ENCODE data around the gene GRIFIN. TPM values are rescaled to one million over a fixed set of nuclear protein-coding genes. Genes with fewer than 3 reads are reported as not detected.
"Not testable (repeated sequence)": the region's sequence is repeated elsewhere in the genome, so short reads cannot be mapped to it uniquely, and the experiment has no call there.

Gene GRIFIN
- total RNA-seq, 2 experiments from 2014 or later: not detected

DNA sequence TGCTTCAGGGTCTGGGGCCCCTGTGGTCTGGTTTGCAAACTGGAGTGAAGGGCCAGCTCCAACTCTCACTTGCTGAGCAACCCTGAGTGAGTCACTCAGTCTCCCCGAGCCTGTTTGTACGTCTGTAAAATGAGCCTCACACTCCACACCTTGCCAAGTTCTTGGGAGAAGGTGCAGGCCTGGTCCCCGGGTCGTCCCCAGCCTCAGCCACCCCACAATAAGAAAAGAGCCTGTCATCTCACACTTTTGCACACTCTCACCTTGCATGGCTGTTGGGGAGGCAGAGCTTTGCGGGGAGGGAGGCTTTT lies 5.2 kb downstream of the GRIFIN start:
- intact Hi-C loops (cut with micrococcal nuclease): no loop called here
- H3K27me3 Mint-ChIP-seq: peaks cover 4% of the 10 kb centered on the region
- DNase-seq: no peak
- H3K4me3 Mint-ChIP-seq: no peak overlapping the region
- ChIA-PET POLR2A (interaction anchor here (0.6 to 0.9 kb wide), 2 partner anchors 38 to 100 kb away, joined by 3 to 5 read pairs; no protein-coding TSS in a partner anchor), CTCF (interaction anchor here (1.1 to 6.1 kb wide), 3 partner anchors 8 to 65 kb away, joined by 4 to 146 read pairs (median 4); no protein-coding TSS in a partner anchor)
- TF ChIP-seq, protein P1, sequence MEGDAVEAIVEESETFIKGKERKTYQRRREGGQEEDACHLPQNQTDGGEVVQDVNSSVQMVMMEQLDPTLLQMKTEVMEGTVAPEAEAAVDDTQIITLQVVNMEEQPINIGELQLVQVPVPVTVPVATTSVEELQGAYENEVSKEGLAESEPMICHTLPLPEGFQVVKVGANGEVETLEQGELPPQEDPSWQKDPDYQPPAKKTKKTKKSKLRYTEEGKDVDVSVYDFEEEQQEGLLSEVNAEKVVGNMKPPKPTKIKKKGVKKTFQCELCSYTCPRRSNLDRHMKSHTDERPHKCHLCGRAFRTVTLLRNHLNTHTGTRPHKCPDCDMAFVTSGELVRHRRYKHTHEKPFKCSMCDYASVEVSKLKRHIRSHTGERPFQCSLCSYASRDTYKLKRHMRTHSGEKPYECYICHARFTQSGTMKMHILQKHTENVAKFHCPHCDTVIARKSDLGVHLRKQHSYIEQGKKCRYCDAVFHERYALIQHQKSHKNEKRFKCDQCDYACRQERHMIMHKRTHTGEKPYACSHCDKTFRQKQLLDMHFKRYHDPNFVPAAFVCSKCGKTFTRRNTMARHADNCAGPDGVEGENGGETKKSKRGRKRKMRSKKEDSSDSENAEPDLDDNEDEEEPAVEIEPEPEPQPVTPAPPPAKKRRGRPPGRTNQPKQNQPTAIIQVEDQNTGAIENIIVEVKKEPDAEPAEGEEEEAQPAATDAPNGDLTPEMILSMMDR (IDR thresholded peaks at IDR 0.05): no peak
- H3K4me1 Mint-ChIP-seq (ENCODE audit: low read depth): peaks cover 2% of the 10 kb centered on the region
- no peaks in the 10 kb centered on the region for H3K9me3 Mint-ChIP-seq
- H3K27ac Mint-ChIP-seq: no peak overlapping the region
- no peaks in the 10 kb centered on the region for H3K36me3 Mint-ChIP-seq (ENCODE audit: low read depth)
- ATAC-seq: no peak

DNA sequence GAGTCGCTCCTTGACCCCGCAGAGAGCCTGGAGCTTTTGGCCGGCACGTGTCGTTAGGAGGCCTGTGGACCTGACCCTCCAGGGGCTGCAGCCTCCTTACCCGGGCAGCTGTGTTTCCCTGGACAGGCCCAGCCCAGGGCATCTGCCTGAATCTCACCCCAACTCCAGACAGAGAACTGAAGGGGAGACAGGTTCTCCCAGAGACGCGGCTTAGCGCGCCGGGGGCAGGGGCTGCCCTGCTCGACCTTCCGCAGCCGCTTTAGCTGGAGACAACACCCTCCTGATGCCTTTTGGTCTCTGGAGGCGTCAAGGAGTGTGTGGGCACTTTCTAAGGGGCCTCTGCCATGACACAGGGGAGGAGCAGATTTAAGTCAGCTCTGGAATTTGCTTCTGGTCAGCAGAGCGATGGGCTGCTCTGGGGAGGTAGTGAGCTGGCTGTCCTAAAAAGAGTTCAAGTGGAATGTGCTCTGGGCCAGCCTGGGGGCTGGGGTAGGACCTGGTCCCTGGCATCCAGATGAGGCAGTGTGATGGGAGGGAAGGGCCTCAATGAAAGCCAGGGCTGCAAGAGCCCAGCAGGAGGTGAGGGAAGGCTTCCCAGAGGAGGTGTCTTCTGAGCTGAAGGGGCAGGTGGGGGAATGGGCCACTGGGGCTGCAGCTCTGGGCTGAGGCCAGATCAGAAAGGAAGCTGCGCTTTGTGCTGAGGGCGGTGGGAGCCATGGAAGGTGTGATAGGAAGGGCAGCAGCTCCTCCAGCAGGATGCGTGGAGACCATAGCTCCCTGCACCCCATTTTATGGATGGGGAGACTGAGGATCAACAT lies 5.8 kb downstream of the GRIFIN start:
- H3K27ac Mint-ChIP-seq: no peak overlapping the region
- no peaks in the 10 kb centered on the region for H3K36me3 Mint-ChIP-seq (ENCODE audit: low read depth)
- ATAC-seq: no peak
- TF ChIP-seq, protein P1 (IDR thresholded peaks at IDR 0.05): no peak
- peaks cover 2% of the 10 kb centered on the region for H3K4me1 Mint-ChIP-seq (ENCODE audit: low read depth)
- POLR2A ChIA-PET: interaction anchor here (0.6 to 0.7 kb wide), 2 partner anchors 70 to 100 kb away, joined by 5 read pairs; no protein-coding TSS in a partner anchor
- CTCF ChIA-PET: interaction anchor here (0.6 to 6.1 kb wide), 9 partner anchors 8 to 288 kb away, joined by 3 to 146 read pairs (median 4); no protein-coding TSS in a partner anchor
- H3K9me3 Mint-ChIP-seq: no peaks in the 10 kb centered on the region
- peaks cover 4% of the 10 kb centered on the region for H3K27me3 Mint-ChIP-seq
- no peak for DNase-seq
- intact Hi-C loops (cut with micrococcal nuclease): no loop called here
- no peak overlapping the region for H3K4me3 Mint-ChIP-seq

DNA sequence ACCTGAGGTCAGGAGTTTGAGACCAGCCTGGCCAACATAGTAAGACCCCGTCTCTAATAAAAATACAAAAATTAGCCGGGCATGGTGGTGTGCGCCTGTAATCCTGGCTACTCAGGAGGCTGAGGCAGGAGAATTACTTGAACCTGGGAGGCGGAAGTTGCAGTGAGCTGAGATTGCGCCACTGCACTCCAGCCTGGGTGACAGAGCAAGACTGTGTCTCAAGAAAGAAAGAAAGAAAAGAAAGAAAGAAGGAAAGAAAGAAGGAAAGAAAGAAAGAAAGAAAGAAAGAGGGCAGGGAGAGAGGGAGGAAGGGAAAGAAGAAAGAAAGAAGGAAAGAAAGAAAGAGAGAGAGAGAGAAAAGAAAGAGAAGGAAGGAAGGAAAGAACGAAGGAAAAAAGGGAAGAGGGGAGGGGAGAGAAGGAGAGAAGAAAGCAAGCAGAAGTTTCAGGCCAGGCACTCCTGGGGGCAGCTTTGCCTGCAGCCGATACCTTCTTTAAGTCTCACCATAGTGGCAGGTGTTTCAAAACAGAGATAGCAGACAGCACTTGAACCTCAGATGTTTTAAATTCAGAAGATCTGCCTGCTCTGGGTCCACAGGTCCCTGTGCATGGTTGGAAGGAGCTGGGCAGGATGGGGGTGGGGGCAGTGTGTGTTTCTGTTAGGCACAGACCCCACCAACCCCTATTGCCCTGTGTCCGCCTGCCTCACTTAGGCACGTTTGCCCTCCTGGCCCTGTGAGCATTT lies 6.6 kb downstream of the GRIFIN start:
- H3K27me3 Mint-ChIP-seq; H3K36me3 Mint-ChIP-seq (ENCODE audit: low read depth); H3K4me1 Mint-ChIP-seq (ENCODE audit: low read depth); ATAC-seq; H3K27ac Mint-ChIP-seq; DNase-seq; intact Hi-C loops (cut with micrococcal nuclease); H3K9me3 Mint-ChIP-seq; H3K4me3 Mint-ChIP-seq: not testable (repeated sequence)
- CTCF ChIA-PET: interaction anchor here (0.6 to 6.1 kb wide), 26 partner anchors 9 to 288 kb away, joined by 3 to 146 read pairs (median 4); partner anchors contain the start of gene CHST12
- POLR2A ChIA-PET: interaction anchor here (0.7 to 1.2 kb wide), 2 partner anchors 16 to 70 kb away, joined by 3 to 5 read pairs; no protein-coding TSS in a partner anchor

DNA sequence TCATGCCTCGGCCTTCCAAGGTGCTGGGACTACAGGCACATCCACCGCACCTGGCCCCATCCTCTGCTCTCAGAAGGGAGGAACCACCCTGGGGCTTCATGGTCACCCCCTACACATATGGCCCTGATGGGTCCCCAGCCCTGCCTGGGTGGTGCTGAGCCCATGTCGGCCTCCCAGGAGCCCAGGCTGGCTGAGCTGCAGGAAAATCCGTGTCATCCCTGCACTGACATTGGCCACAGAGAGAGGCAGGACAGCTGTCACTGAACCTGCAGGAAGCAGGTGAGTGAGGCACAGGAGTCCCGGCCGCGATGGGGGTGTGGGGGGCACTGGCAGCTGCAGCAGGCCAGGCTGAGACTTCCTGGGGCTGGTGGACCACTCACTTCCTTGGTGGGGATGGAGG lies 8.0 kb downstream of the GRIFIN start:
- Mint-ChIP-seq H3K4me1 (ENCODE audit: low read depth) (peaks cover 2% of the 10 kb centered on the region), H3K27ac (no peak overlapping the region), H3K9me3 (no peaks in the 10 kb centered on the region), H3K36me3 (ENCODE audit: low read depth) (no peaks in the 10 kb centered on the region), H3K4me3 (no peak overlapping the region), H3K27me3 (peaks cover 4% of the 10 kb centered on the region)
- ATAC-seq: no peak
- TF ChIP-seq, protein P1 (IDR thresholded peaks at IDR 0.05): no peak
- intact Hi-C loops (cut with micrococcal nuclease): no loop called here
- DNase-seq: no peak
- POLR2A ChIA-PET: interaction anchor here (1.1 to 1.4 kb wide), 3 partner anchors 14 to 33 kb away, joined by 3 to 4 read pairs (median 3); no protein-coding TSS in a partner anchor
- CTCF ChIA-PET: interaction anchor here (0.6 to 6.1 kb wide), 38 partner anchors 9 to 246 kb away, joined by 3 to 146 read pairs (median 4); partner anchors contain the start of gene CHST12

DNA sequence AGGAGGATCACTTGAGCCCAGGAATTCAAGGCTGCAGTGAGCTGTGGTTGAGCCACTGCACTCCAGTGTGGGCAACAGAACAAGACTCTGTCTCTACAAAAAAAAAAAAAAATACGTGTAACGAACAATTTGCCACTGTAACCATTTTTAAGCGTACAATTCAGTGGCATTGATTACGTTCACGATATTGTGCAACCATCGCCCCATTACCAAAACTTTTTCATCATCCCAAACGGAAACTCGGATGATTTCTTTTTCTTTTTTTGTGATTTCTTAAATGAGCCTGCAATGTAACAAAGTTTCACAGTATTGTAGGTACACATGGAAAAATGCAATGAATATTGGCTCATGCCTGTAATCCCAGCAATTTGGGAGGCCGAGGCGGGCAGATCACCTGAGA lies 9.5 kb downstream of the GRIFIN start:
- intact Hi-C loops (cut with micrococcal nuclease): no loop called here
- ATAC-seq (no peak), DNase-seq (no peak)
- Mint-ChIP-seq H3K9me3 (no peaks in the 10 kb centered on the region), H3K4me3 (no peak overlapping the region), H3K36me3 (ENCODE audit: low read depth) (no peaks in the 10 kb centered on the region), H3K4me1 (ENCODE audit: low read depth) (peaks cover 2% of the 10 kb centered on the region), H3K27me3 (peaks cover 4% of the 10 kb centered on the region), H3K27ac (no peak overlapping the region)
- TF ChIP-seq, protein P1 (IDR thresholded peaks at IDR 0.05): no peak
- ChIA-PET POLR2A (no interaction called here), CTCF (interaction anchor here (0.6 to 1.2 kb wide), 2 partner anchors 130 to 244 kb away, joined by 3 to 5 read pairs; no protein-coding TSS in a partner anchor)

Data from activated CD8-positive, alpha-beta T cell treated with anti-CD3 and anti-CD28 coated beads for 36 hours (primary cell).